Activated CD8-positive, alpha-beta T cell treated with anti-CD3 and anti-CD28 coated beads for 36 hours (primary cell): ENCODE results near the gene CX3CL1. TPM values are rescaled to one million over a fixed set of nuclear protein-coding genes. Genes with fewer than 3 reads are reported as not detected.
A peak's percentile ranks its signal among the peaks of the same experiment; 100 is the strongest.

Experiments
- ATAC-seq: fragments of 200-7000 bp; cut with Tn5 transposase; one replicate; pipeline ENCODE4 v1.10.0; 2021; ENCODE audit warnings: mild to moderate bottlenecking, moderate library complexity
- CTCF ChIA-PET: fragments of 350-600 bp; sonication (Branson Sonifier 250); formaldehyde crosslinking; loops from one replicate; lab custom pipeline; 2021; ENCODE audit warnings: antibody characterized with exemption; lab: Charles Lee
- POLR2A ChIA-PET: fragments of 350-600 bp; sonication (Branson Sonifier 250); formaldehyde crosslinking; loops from one replicate; lab custom pipeline; 2021; ENCODE audit warnings: antibody characterized with exemption; lab: Charles Lee
- DNase-seq: peaks from one replicate; pipeline ENCODE4 v3.0.0-alpha.2; 2020
- H3K27ac Mint-ChIP-seq: one replicate; pipeline ENCODE4 v1.8.0; 2021; ENCODE audit warnings: mild to moderate bottlenecking, mixed read lengths
- H3K27me3 Mint-ChIP-seq: one replicate; pipeline ENCODE4 v1.8.0; 2021; ENCODE audit warnings: mixed read lengths
- H3K36me3 Mint-ChIP-seq: one replicate; pipeline ENCODE4 v1.8.0; 2021; ENCODE audit warnings: low read depth, mixed read lengths
- H3K4me1 Mint-ChIP-seq: one replicate; pipeline ENCODE4 v1.8.0; 2021; ENCODE audit warnings: low read depth, mixed read lengths
- H3K4me3 Mint-ChIP-seq: one replicate; pipeline ENCODE4 v1.8.0; 2021; ENCODE audit warnings: mild to moderate bottlenecking, moderate library complexity, mixed read lengths
- H3K9me3 Mint-ChIP-seq: one replicate; pipeline ENCODE4 v1.8.0; 2021; ENCODE audit warnings: mixed read lengths
- intact Hi-C: fragments of 100-400 bp; cut with micrococcal nuclease; formaldehyde crosslinking; loops from one replicate; pipeline ENCODE4 v1.10.0; 2022
- total RNA-seq, 2 experiments: library from RNA; stranded (reverse); gene quantifications; one replicate each; pipeline ENCODE4 v1.2.3, GENCODE V29; 2021
- TF ChIP-seq, protein P1 (sequence below): fragments of 200-600 bp; IDR thresholded peaks from one replicate; pipeline ENCODE4 v1.8.0; 2022; ENCODE audit warnings: antibody characterized with exemption, mild to moderate bottlenecking

Gene CX3CL1
- total RNA-seq, 2 experiments from 2014 or later, result 0.09 TPM; not detected in 1

DNA sequence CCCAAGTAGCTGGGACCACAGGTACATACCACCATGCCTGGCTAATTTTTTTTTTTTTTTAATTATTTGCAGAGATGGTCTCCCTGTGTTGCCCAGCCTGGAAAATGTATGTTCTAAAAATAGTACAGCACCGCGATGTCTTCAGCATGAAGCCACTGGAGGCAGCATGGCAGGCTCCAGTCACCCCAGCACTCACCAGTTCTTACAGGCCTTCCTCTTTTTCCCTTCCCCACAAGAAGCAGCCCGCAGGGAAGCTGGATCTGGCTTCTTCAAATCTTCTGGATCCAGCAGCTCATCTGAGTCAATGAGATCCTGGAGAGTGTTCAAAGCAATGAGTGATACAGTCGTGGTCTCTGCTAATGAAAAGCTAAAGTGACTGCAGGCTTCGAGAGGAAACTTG lies 58.7 kb downstream of the CX3CL1 start:
- peaks cover 67% of the 10 kb centered on the region for H3K36me3 Mint-ChIP-seq

DNA sequence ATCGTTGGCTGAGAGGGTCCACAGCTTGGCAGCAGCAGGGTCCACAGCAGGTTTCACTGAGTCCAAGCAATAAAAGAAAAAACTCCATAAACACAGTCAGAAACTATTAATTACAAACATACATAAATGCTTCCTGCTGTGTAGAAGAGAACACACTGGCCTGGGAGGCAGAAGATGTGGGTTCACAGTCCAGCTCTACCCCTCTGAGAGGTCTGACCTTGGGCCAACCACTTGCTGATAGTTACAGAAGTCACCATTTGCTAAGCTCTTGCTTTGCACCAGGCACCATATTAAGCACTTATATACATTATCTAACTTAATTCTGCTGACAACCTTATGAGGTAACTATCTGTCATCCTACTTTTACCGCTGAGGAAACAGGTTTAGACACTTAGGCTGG lies 60.2 kb downstream of the CX3CL1 start:
- H3K9me3 Mint-ChIP-seq, result no peaks in the 10 kb centered on the region
- H3K27ac Mint-ChIP-seq, result peak overlapping the region; percentile 66
- peaks cover 70% of the 10 kb centered on the region for H3K36me3 Mint-ChIP-seq
- ChIA-PET CTCF (interaction anchor here (1.1 to 6.0 kb wide), 8 partner anchors 10 to 130 kb away, joined by 3 to 81 read pairs (median 4); partner anchors contain the start of gene POLR2C), POLR2A (interaction anchor here (0.7 to 2.7 kb wide), 4 partner anchors 9 to 34 kb away, joined by 3 to 9 read pairs (median 4); partner anchors contain the start of genes CIAPIN1 and COQ9)
- peaks cover 29% of the 10 kb centered on the region for H3K4me1 Mint-ChIP-seq
- H3K4me3 Mint-ChIP-seq, result no peak overlapping the region
- no peak for ATAC-seq
- no peaks in the 10 kb centered on the region for H3K27me3 Mint-ChIP-seq
- intact Hi-C loops, result no loop called here
- no peak for DNase-seq
- TF ChIP-seq, protein P1, sequence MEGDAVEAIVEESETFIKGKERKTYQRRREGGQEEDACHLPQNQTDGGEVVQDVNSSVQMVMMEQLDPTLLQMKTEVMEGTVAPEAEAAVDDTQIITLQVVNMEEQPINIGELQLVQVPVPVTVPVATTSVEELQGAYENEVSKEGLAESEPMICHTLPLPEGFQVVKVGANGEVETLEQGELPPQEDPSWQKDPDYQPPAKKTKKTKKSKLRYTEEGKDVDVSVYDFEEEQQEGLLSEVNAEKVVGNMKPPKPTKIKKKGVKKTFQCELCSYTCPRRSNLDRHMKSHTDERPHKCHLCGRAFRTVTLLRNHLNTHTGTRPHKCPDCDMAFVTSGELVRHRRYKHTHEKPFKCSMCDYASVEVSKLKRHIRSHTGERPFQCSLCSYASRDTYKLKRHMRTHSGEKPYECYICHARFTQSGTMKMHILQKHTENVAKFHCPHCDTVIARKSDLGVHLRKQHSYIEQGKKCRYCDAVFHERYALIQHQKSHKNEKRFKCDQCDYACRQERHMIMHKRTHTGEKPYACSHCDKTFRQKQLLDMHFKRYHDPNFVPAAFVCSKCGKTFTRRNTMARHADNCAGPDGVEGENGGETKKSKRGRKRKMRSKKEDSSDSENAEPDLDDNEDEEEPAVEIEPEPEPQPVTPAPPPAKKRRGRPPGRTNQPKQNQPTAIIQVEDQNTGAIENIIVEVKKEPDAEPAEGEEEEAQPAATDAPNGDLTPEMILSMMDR, result no peak

More for the DNA sequence above, 58.7 kb downstream of the CX3CL1 start:
- Mint-ChIP-seq H3K4me3 (no peak overlapping the region), H3K9me3 (no peaks in the 10 kb centered on the region), H3K27ac (no peak overlapping the region), H3K4me1 (peaks cover 29% of the 10 kb centered on the region), H3K27me3 (no peaks in the 10 kb centered on the region)
- DNase-seq, result no peak
- TF ChIP-seq, protein P1, result no peak
- intact Hi-C loops, result no loop called here
- POLR2A ChIA-PET, result interaction anchor here (1.3 kb wide), 1 partner anchor 11 kb away, joined by 3 read pairs; no protein-coding TSS in a partner anchor
- CTCF ChIA-PET, result interaction anchor here (1.3 to 6.0 kb wide), 3 partner anchors 11 to 89 kb away, joined by 3 to 81 read pairs (median 4); partner anchors contain the start of gene CIAPIN1
- ATAC-seq, result no peak

DNA sequence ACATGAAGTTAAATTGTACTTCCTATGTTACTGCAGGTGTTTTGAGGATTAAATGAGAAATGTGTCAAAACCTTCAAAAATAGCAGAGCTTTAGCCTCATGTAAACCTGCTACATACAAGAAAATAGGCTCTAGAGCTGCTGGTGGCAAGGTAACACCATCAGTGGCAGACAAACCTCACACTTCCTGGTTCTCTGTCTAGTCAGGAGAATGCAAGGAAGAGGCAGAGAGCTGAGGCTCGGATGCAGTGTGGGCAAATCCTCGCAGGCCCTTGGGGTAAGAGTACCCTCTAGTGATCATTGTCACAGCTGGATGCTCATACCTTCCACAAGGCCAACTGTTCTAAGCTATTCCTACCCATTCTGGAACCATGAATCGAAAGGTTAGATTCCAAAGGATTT lies 60.7 kb downstream of the CX3CL1 start:
- Mint-ChIP-seq H3K36me3 (peaks cover 68% of the 10 kb centered on the region), H3K27me3 (no peaks in the 10 kb centered on the region), H3K9me3 (no peaks in the 10 kb centered on the region), H3K4me3 (no peak overlapping the region), H3K27ac (peak overlapping the region; percentile 66), H3K4me1 (peaks cover 29% of the 10 kb centered on the region)
- POLR2A ChIA-PET, result interaction anchor here (0.6 to 2.7 kb wide), 5 partner anchors 10 to 283 kb away, joined by 3 to 9 read pairs (median 4); partner anchors contain the start of genes CIAPIN1 and COQ9
- TF ChIP-seq, protein P1, result no peak
- intact Hi-C loops, result no loop called here
- no peak for ATAC-seq
- no peak for DNase-seq
- CTCF ChIA-PET, result interaction anchor here (0.8 to 6.0 kb wide), 9 partner anchors 9 to 131 kb away, joined by 3 to 81 read pairs (median 4); partner anchors contain the start of gene POLR2C

DNA sequence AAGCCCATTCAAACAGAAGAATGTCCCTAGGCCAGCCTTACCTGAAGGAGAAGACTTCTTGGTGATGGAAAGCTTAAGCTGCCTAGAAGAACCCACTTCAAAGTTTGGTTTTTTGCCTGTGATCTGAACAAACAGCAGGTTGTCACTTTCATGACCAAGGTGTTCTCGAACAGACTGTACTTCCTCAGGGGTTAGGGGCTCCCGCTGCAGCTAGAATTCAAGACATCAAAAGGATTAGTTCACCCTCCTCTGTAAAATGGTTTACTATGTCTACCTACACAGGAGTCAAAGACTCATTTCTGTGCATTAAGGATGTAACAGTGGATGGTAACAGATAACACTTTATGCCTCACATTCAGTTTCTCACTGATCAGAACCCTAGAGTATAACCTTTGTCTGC lies 61.7 kb downstream of the CX3CL1 start:
- intact Hi-C loops, result no loop called here
- ChIA-PET POLR2A (interaction anchor here (2.7 kb wide), 1 partner anchor 13 kb away, joined by 9 read pairs; the partner anchor contains the start of genes CIAPIN1 and COQ9), CTCF (interaction anchor here (1.1 to 6.0 kb wide), 5 partner anchors 8 to 86 kb away, joined by 5 to 81 read pairs (median 7); partner anchors contain the start of gene POLR2C)
- H3K9me3 Mint-ChIP-seq, result no peaks in the 10 kb centered on the region
- H3K4me1 Mint-ChIP-seq, result peaks cover 31% of the 10 kb centered on the region
- H3K27ac Mint-ChIP-seq, result peak overlapping the region; percentile 66
- ATAC-seq (peak; percentile 20), DNase-seq (no peak)
- peaks cover 67% of the 10 kb centered on the region for H3K36me3 Mint-ChIP-seq
- no peaks in the 10 kb centered on the region for H3K27me3 Mint-ChIP-seq
- no peak overlapping the region for H3K4me3 Mint-ChIP-seq
- TF ChIP-seq, protein P1, result no peak

Other genes starting within 250 kb of the CX3CL1 start
- 100 to 1,000 TPM; 101 to 103 TPM for gene PSME3IP1, start 186.5 kb upstream of the CX3CL1 start, total RNA-seq
- 10 to 100 TPM; 24.5 to 29.4 TPM for gene RSPRY1, start 186.2 kb upstream of the CX3CL1 start, total RNA-seq
- gene ARL2BP, start 127.2 kb upstream of the CX3CL1 start, total RNA-seq, result 10 to 100 TPM in 1 of 2 experiments, 1 to 10 TPM in 1; 9.4 to 11.0 TPM
- gene PLLP, start 87.8 kb upstream of the CX3CL1 start, total RNA-seq, result under 1 TPM; 0.51 to 0.65 TPM
- 1 to 10 TPM; 7.1 to 7.4 TPM for gene CCL22, start 13.7 kb upstream of the CX3CL1 start, total RNA-seq
- gene CCL17, start 32.3 kb downstream of the CX3CL1 start, total RNA-seq, result 1 to 10 TPM; 2.1 to 2.9 TPM
- 10 to 100 TPM; 53.3 to 53.4 TPM for gene CIAPIN1, start 74.9 kb downstream of the CX3CL1 start, total RNA-seq
- 10 to 100 TPM; 39.3 to 39.6 TPM for gene COQ9, start 75.0 kb downstream of the CX3CL1 start, total RNA-seq
- gene POLR2C, start 90.2 kb downstream of the CX3CL1 start, total RNA-seq, result 10 to 100 TPM; 62.4 to 63.0 TPM
- 1 to 10 TPM; 4.6 to 5.1 TPM for gene DOK4, start 114.0 kb downstream of the CX3CL1 start, total RNA-seq
- gene CCDC102A, start 164.1 kb downstream of the CX3CL1 start, total RNA-seq, result 1 to 10 TPM; 7.1 to 7.9 TPM
- gene ADGRG5, start 170.2 kb downstream of the CX3CL1 start, total RNA-seq, result 1 to 10 TPM; 4.8 to 5.5 TPM